ENCODE data around the gene OPTN. TPM values are rescaled to one million over a fixed set of nuclear protein-coding genes. Genes with fewer than 3 reads are reported as not detected.

OPTN gene
- total RNA-seq, 1 experiment from 2014 or later: 79.6 TPM

- no TSS peak for BruUV-seq (replicated peaks)
- Mint-ChIP-seq H3K4me1 (ENCODE audit: insufficient read depth, unreplicated experiment) (peaks cover 2% of the 10 kb centered on the region), H3K36me3 (ENCODE audit: insufficient read depth, unreplicated experiment) (peaks cover 14% of the 10 kb centered on the region), H3K27me3 (ENCODE audit: insufficient read depth, unreplicated experiment) (no peaks in the 10 kb centered on the region), H3K4me3 (ENCODE audit: unreplicated experiment) (no peak overlapping the region), H3K9me3 (ENCODE audit: unreplicated experiment) (no peaks in the 10 kb centered on the region), H3K27ac (ENCODE audit: low read depth, unreplicated experiment) (no peak overlapping the region)
- no peak for DNase-seq (ENCODE audit: unreplicated experiment)
- no peak for TF ChIP-seq CTCF (IDR thresholded peaks at IDR 0.05; ENCODE audit: unreplicated experiment)
- ChIA-PET CTCF (interaction anchor here (0.6 to 0.9 kb wide), 3 partner anchors 8 to 1319 kb away, joined by 3 read pairs; no protein-coding TSS in a partner anchor), POLR2A (no interaction called here)
- intact Hi-C loops (cut with micrococcal nuclease): no loop called here
Measured at GRCh38 chr10:13168781-13169180, 68.8 kb downstream of the OPTN start.

GRCh38 chr10:13173616-13174015, 73.7 kb downstream of the OPTN start:
- BruUV-seq (replicated peaks): no TSS peak
- POLR2A ChIA-PET: no interaction called here
- H3K4me1 Mint-ChIP-seq (ENCODE audit: insufficient read depth, unreplicated experiment): no peaks in the 10 kb centered on the region
- CTCF ChIA-PET: no interaction called here
- no peaks in the 10 kb centered on the region for H3K9me3 Mint-ChIP-seq (ENCODE audit: unreplicated experiment)
- H3K4me3 Mint-ChIP-seq (ENCODE audit: unreplicated experiment): no peak overlapping the region
- no peak for TF ChIP-seq CTCF (IDR thresholded peaks at IDR 0.05; ENCODE audit: unreplicated experiment)
- no peak for DNase-seq (ENCODE audit: unreplicated experiment)
- intact Hi-C loops (cut with micrococcal nuclease): no loop called here
- H3K36me3 Mint-ChIP-seq (ENCODE audit: insufficient read depth, unreplicated experiment): peaks cover 19% of the 10 kb centered on the region
- no peaks in the 10 kb centered on the region for H3K27me3 Mint-ChIP-seq (ENCODE audit: insufficient read depth, unreplicated experiment)
- H3K27ac Mint-ChIP-seq (ENCODE audit: low read depth, unreplicated experiment): no peak overlapping the region

GRCh38 chr10:13180788-13181187, 80.8 kb downstream of the OPTN start:
- peak overlapping the region; percentile 6 for H3K27ac Mint-ChIP-seq (ENCODE audit: low read depth, unreplicated experiment)
- no peak for TF ChIP-seq CTCF (IDR thresholded peaks at IDR 0.05; ENCODE audit: unreplicated experiment)
- no peak overlapping the region for H3K4me3 Mint-ChIP-seq (ENCODE audit: unreplicated experiment)
- CTCF ChIA-PET: interaction anchor here (1.1 to 1.3 kb wide), 2 partner anchors 19 to 24 kb away, joined by 3 read pairs; partner anchors contain the start of gene MCM10
- no peak for DNase-seq (ENCODE audit: unreplicated experiment)
- H3K9me3 Mint-ChIP-seq (ENCODE audit: unreplicated experiment): no peaks in the 10 kb centered on the region
- no peaks in the 10 kb centered on the region for H3K27me3 Mint-ChIP-seq (ENCODE audit: insufficient read depth, unreplicated experiment)
- BruUV-seq (replicated peaks): no TSS peak
- intact Hi-C loops (cut with micrococcal nuclease): no loop called here
- no peaks in the 10 kb centered on the region for H3K4me1 Mint-ChIP-seq (ENCODE audit: insufficient read depth, unreplicated experiment)
- POLR2A ChIA-PET: no interaction called here
- H3K36me3 Mint-ChIP-seq (ENCODE audit: insufficient read depth, unreplicated experiment): peaks cover 7% of the 10 kb centered on the region

- CTCF ChIA-PET: interaction anchor here (0.6 kb wide), 1 partner anchor 26 kb away, joined by 3 read pairs; no protein-coding TSS in a partner anchor
- POLR2A ChIA-PET: no interaction called here
Measured at GRCh38 chr10:13182424-13182823, 82.5 kb downstream of the OPTN start.

More at GRCh38 chr10:13182424-13182823, 82.5 kb downstream of the OPTN start:
- Mint-ChIP-seq H3K27ac (ENCODE audit: low read depth, unreplicated experiment) (no peak overlapping the region), H3K4me3 (ENCODE audit: unreplicated experiment) (no peak overlapping the region), H3K4me1 (ENCODE audit: insufficient read depth, unreplicated experiment) (no peaks in the 10 kb centered on the region), H3K27me3 (ENCODE audit: insufficient read depth, unreplicated experiment) (no peaks in the 10 kb centered on the region), H3K9me3 (ENCODE audit: unreplicated experiment) (no peaks in the 10 kb centered on the region), H3K36me3 (ENCODE audit: insufficient read depth, unreplicated experiment) (peaks cover 7% of the 10 kb centered on the region)
- BruUV-seq (replicated peaks): no TSS peak
- intact Hi-C loops (cut with micrococcal nuclease): no loop called here
- no peak for TF ChIP-seq CTCF (IDR thresholded peaks at IDR 0.05; ENCODE audit: unreplicated experiment)
- no peak for DNase-seq (ENCODE audit: unreplicated experiment)
